DOHH2 (cell line): Measurements from ENCODE around the gene TAF11L13.
"Not testable (repeated sequence)": the region's sequence is repeated elsewhere in the genome, so short reads cannot be mapped to it uniquely, and the experiment has no call there.

Experiments used
- H3F3A ChIP-seq: fragments of 200-600 bp; sonication (generic), shearing (Covaris generic); 2 replicates; pipeline ENCODE4 v1.6.0; 2016; ENCODE audit warnings: antibody characterized with exemption, mild to moderate bottlenecking; ENCODE audit not compliant: control insufficient read depth, insufficient read depth
- H3K27ac ChIP-seq: fragments of 200-600 bp; sonication (generic); 2 replicates; pipeline ENCODE4 v1.5.1; 2014; ENCODE audit warnings: low read depth, mild to moderate bottlenecking, low read length, moderate library complexity
- H3K27me3 ChIP-seq: fragments of 200-600 bp; sonication (generic); 2 replicates; pipeline ENCODE4 v1.6.1; 2014; ENCODE audit warnings: mild to moderate bottlenecking, low read length, mixed read lengths; ENCODE audit not compliant: control insufficient read depth
- H3K36me3 ChIP-seq: fragments of 200-600 bp; sonication (generic); 2 replicates; pipeline ENCODE4 v1.6.1; 2014; ENCODE audit warnings: mild to moderate bottlenecking, low read length, moderate library complexity, mixed read lengths; ENCODE audit not compliant: control insufficient read depth
- H3K4me1 ChIP-seq: fragments of 200-600 bp; sonication (generic); 2 replicates; pipeline ENCODE4 v1.6.1; 2014; ENCODE audit warnings: mild to moderate bottlenecking, low read length, mixed read lengths; ENCODE audit not compliant: control insufficient read depth
- H3K4me2 ChIP-seq: fragments of 200-600 bp; sonication (generic); 2 replicates; pipeline ENCODE4 v1.6.0; 2014; ENCODE audit warnings: mild to moderate bottlenecking, low read length, moderate library complexity
- H3K4me3 ChIP-seq: fragments of 200-600 bp; sonication (generic); 2 replicates; pipeline ENCODE4 v1.5.1; 2014; ENCODE audit warnings: mild to moderate bottlenecking, low read length, mixed read lengths
- H3K79me2 ChIP-seq: fragments of 200-600 bp; sonication (generic); 2 replicates; pipeline ENCODE4 v1.6.1; 2014; ENCODE audit warnings: mild to moderate bottlenecking, low read length, mixed read lengths; ENCODE audit not compliant: control insufficient read depth
- H3K9me2 ChIP-seq: fragments of 200-600 bp; sonication (generic); replicated peaks from 2 replicates; pipeline ENCODE4 v1.6.1; 2014; ENCODE audit warnings: mild to moderate bottlenecking, low read length, mixed read lengths; ENCODE audit not compliant: control insufficient read depth
- H3K9me3 ChIP-seq: fragments of 200-600 bp; sonication (generic); 2 replicates; pipeline ENCODE4 v1.6.1; 2014; ENCODE audit warnings: antibody characterized with exemption, low read length, mixed read lengths; ENCODE audit not compliant: control insufficient read depth, insufficient read depth
- H4K20me1 ChIP-seq: fragments of 200-600 bp; sonication (generic); 2 replicates; pipeline ENCODE4 v1.6.0; 2014; ENCODE audit warnings: low read depth, mild to moderate bottlenecking, antibody characterized with exemption, low read length, moderate library complexity; ENCODE audit not compliant: control insufficient read depth, insufficient read depth

TAF11L13 gene

DNA sequence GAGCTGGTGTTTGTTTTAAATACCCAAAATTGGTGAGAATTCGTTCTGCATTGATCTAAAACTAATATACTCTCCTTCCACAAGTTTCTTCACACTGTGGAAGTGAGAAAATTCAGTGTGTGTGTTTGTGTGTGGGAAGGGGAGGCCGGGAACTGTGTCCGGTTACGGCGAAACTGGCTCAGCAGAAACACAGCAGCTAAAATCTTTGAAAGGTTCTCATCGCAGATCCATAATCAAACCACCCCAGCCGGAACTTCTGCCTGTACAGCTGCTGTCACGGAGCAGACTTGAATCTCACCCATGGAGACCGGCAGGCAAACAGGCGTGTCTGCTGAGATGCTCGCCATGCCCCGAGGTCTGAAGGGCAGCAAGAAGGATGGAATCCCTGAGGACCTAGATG lies at the start of gene TAF11L13:
Gene TAF11L13 (plus strand): TSS at position 301 of the 400 bp plus-strand sequence.
- not testable (repeated sequence) for H3K36me3 ChIP-seq, H3F3A ChIP-seq, H3K79me2 ChIP-seq, H3K27ac ChIP-seq, H3K27me3 ChIP-seq, H3K9me3 ChIP-seq, H3K9me2 ChIP-seq, H4K20me1 ChIP-seq, H3K4me3 ChIP-seq, H3K4me2 ChIP-seq, H3K4me1 ChIP-seq

GRCh38 chr5:17585658-17586057 lies 46.2 kb upstream of the TAF11L13 start, which contains the start of gene TAF11L7:
TAF11L7 (minus strand) TSS chr5:17585758.
- not testable (repeated sequence) for H3K79me2 ChIP-seq, H3K4me3 ChIP-seq, H3K27ac ChIP-seq, H3K27me3 ChIP-seq, H3K36me3 ChIP-seq, H3K4me2 ChIP-seq, H3K9me3 ChIP-seq, H3F3A ChIP-seq, H3K9me2 ChIP-seq, H4K20me1 ChIP-seq, H3K4me1 ChIP-seq

DNA sequence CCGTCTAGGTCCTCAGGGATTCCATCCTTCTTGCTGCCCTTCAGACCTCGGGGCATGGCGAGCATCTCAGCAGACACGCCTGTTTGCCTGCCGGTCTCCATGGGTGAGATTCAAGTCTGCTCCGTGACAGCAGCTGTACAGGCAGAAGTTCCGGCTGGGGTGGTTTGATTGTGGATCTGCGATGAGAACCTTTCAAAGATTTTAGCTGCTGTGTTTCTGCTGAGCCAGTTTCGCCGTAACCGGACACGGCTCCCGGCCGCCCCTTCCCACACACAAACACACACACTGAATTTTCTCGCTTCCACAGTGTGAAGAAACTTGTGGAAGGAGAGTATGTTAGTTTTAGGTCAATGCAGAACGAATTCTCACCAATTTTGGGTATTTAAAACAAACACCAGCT lies 41.0 kb upstream of the TAF11L13 start, which contains the start of gene TAF11L8:
Gene TAF11L8 (minus strand): TSS at position 101 of the 400 bp plus-strand sequence.
- H3K9me2 ChIP-seq, H3K4me3 ChIP-seq, H3F3A ChIP-seq, H3K79me2 ChIP-seq, H3K9me3 ChIP-seq, H3K4me2 ChIP-seq, H3K27ac ChIP-seq, H3K27me3 ChIP-seq, H3K36me3 ChIP-seq, H3K4me1 ChIP-seq, H4K20me1 ChIP-seq: not testable (repeated sequence)

DNA sequence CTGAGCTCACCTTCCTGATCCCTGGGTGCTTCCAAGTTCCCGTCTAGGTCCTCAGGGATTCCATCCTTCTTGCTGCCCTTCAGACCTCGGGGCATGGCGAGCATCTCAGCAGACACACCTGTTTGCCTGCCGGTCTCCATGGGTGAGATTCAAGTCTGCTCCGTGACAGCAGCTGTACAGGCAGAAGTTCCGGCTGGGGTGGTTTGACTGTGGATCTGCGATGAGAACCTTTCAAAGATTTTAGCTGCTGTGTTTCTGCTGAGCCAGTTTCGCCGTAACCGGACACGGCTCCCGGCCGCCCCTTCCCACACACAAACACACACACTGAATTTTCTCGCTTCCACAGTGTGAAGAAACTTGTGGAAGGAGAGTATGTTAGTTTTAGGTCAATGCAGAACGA lies 37.6 kb upstream of the TAF11L13 start, which contains the start of gene TAF11L9:
Gene TAF11L9 (minus strand): TSS at position 140 of the 400 bp plus-strand sequence.
- not testable (repeated sequence) for H3K4me2 ChIP-seq, H3F3A ChIP-seq, H3K9me2 ChIP-seq, H3K36me3 ChIP-seq, H3K27me3 ChIP-seq, H3K27ac ChIP-seq, H4K20me1 ChIP-seq, H3K79me2 ChIP-seq, H3K9me3 ChIP-seq, H3K4me1 ChIP-seq, H3K4me3 ChIP-seq

DNA sequence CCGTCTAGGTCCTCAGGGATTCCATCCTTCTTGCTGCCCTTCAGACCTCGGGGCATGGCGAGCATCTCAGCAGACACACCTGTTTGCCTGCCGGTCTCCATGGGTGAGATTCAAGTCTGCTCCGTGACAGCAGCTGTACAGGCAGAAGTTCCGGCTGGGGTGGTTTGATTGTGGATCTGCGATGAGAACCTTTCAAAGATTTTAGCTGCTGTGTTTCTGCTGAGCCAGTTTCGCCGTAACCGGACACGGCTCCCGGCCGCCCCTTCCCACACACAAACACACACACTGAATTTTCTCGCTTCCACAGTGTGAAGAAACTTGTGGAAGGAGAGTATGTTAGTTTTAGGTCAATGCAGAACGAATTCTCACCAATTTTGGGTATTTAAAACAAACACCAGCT lies 34.2 kb upstream of the TAF11L13 start, which contains the start of gene TAF11L10:
Gene TAF11L10 (minus strand): TSS at position 101 of the 400 bp plus-strand sequence.
- not testable (repeated sequence) for H3K27me3 ChIP-seq, H3K4me2 ChIP-seq, H3K9me3 ChIP-seq, H3K4me3 ChIP-seq, H3F3A ChIP-seq, H3K4me1 ChIP-seq, H4K20me1 ChIP-seq, H3K9me2 ChIP-seq, H3K36me3 ChIP-seq, H3K27ac ChIP-seq, H3K79me2 ChIP-seq

- H3K79me2 ChIP-seq, H3K27ac ChIP-seq, H3K4me2 ChIP-seq, H3K36me3 ChIP-seq, H3F3A ChIP-seq, H3K27me3 ChIP-seq, H3K9me2 ChIP-seq, H3K4me1 ChIP-seq, H3K4me3 ChIP-seq, H4K20me1 ChIP-seq, H3K9me3 ChIP-seq: not testable (repeated sequence)
Measured at GRCh38 chr5:17603880-17604279, 28.0 kb upstream of the TAF11L13 start, which contains the start of gene TAF11L11. TAF11L11 (plus strand) TSS chr5:17604183.
